SH-SY5Y (cell line): Measurements from ENCODE around the gene ADAM12.
A peak's percentile ranks its signal among the peaks of the same experiment; 100 is the strongest.

ENCODE experiments used
- GATA2 ChIP-seq: IDR thresholded peaks from 2 replicates; pipeline ENCODE4 v1.6.1; 2011; ENCODE audit warnings: mild to moderate bottlenecking, low read depth, low read length
- GATA3 ChIP-seq: IDR thresholded peaks from 2 replicates; pipeline ENCODE4 v1.6.1; 2011; ENCODE audit warnings: low read depth, mild to moderate bottlenecking, low read length, moderate library complexity

Gene ADAM12

DNA sequence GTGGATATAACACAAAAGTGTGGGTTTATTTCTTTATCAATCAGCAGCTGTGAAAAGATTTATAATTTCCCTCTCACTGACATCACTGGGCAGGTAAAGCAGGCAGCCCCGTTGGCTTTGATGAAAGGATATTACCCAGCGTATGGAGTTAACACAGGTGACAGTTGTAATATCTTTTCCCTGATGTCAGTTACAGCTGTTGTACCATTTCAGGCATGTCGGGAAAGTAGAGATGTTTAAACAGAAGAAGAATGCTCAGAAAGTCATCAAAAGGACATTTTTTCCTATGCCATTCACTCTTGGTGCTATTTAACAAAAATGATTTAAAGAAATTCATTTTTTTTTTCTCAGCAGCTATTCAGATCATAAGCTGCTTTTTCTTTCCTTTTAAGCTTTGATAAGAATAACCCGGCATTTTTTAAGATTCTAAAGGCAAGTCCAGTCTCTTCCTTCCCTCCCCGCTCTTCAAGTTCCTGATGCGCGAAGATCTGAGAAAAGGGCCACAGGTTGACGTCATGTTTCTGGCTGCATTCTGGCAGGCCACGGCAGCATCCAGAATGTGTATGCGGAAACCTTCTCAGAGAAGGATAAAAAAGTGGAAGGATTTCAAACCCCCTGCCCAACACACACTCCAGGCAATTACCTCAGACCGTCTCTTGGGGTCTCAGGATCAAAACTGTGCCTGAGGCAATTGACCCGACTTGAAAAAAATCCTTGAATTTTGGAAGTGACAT lies 32.5 kb upstream of the ADAM12 start:
- TF ChIP-seq GATA2 (no peak), GATA3 (no peak)

DNA sequence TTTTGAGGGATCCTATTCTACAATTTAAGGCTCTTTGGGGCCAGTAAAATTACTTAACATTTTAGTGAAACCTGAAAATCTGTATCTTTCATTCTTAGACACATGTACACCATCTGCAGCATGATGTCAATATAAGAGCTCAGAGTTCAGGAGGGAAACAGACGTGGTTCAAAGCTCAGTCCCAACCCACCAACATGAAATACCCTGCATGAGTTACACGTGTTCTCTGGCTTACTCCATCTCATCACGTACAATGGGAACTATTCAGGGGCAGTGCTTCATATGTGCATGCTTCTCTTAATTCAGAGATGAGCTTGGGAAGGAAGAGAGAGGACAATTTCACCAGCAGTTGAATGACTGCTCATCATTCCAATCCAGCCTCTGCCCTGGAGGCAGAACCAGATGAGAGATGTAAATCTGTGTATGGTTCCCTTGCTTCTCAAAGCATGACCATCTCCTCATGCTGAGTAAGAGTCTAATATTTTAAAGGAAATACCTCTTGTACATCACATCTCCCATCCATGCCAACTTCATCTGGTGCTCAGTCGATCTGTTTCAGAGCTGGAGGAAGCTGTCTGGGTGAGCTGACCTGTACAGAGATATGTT lies 29.0 kb upstream of the ADAM12 start:
- TF ChIP-seq GATA2 (no peak), GATA3 (no peak)

- TF ChIP-seq GATA2 (no peak), GATA3 (no peak)
Observed at GRCh38 chr10:126409821-126410220, 21.5 kb upstream of the ADAM12 start.

DNA sequence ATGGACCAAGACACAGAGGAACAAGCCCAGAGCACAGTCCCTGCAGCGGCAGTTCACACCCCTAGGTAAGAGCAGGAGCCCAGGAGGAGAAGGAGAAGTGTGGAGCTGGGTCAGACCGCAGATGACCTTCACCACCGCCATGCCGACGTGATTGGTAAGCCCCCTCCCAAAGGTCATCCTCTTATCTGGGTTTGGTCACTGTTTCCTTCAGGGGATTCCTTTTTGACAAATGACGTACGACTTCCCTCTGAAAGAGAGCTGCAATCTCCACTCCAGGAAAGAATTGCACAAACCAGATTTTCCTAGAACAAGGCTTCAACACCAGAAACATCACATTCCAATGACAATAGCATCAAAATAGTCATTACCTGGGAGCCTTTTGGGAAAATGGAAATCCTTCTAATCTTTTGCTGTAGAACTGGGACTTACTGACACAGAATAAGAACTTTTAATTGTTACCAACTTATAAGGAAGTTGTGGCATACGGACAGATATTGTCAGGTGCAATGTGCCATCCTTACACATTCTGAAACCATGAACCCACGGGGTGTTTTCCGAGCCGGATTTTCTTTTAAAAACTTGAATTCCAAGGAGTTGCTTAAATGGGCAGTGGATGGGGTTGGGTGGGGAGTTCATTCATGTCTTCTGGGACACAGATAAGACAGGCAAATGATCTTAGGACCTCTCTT lies 20.8 kb upstream of the ADAM12 start:
- no peak for TF ChIP-seq GATA3
- TF ChIP-seq GATA2, result no peak

GRCh38 chr10:126407831-126408230 lies 19.6 kb upstream of the ADAM12 start:
- TF ChIP-seq GATA3 (no peak), GATA2 (no peak)

DNA sequence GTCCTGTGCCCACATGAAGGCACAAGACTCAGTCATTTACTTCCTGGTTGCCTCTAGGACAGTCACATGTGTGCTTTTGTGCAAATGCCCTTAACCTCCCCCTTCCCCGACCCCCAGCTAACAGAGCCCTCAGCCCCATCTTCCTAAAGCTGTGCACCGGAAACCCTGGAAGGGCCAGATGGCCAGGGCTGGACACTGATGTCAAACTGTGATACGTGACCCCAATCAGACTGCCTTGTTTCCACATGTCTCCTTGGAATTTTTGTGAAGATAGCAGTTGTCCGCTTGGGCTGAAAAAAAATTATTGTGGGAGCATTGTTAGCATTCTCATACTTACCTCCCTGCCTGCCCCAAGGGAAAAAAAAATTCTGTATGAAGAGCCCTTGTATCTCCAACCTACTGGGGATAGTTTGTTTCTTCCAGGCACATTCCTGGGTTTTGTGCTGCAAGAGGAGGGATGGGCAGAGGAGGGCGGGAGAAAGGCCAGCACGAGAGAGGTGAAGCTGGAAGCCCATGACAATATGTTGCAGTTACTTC lies 17.0 kb upstream of the ADAM12 start:
- TF ChIP-seq GATA2 (no peak), GATA3 (no peak)

- TF ChIP-seq GATA2 (peak; percentile 46; the same call in 1 of the 2 replicates), GATA3 (no peak)
Observed at GRCh38 chr10:126402721-126403695, 14.7 kb upstream of the ADAM12 start.

DNA sequence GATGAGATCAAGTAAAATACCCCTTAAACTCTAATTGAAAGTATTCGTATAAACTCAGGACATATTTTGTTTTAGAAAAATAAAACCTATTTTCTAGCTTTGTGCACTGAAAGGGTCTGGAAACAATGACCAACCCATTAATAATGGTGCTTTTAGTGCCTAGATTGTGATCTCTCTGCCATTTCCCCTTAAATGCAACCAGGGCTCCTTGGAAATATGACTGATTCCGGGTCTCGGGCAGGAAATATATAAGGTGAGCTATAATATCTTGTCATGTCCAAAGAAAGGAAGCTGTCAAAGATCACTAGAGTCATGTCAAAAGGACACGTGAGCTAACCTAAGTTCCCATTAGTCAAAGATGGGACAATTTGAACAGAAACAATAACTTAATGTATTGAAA lies 12.4 kb upstream of the ADAM12 start:
- TF ChIP-seq GATA2 (peak; percentile 60), GATA3 (peak; percentile 81)

GRCh38 chr10:126398924-126399323 lies 10.6 kb upstream of the ADAM12 start:
- TF ChIP-seq GATA2, result peak; percentile 92
- peak; percentile 95 for TF ChIP-seq GATA3

DNA sequence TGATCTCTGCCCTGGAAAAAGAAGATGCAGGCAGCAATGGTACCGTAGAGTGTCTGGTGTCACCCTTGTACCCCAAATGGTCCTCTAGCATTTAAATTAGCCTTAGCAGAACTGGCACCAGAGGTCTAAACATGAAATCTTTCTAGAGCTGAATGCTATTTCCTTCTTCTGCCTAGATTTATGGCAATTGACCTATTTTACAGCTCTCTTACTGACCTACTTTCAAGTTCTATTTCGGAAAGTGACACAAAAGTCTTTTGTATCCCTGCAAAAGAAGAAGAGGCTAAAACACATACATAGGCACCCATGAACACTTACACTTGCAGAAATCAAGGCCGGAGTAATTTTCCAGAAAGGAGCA lies 10.1 kb upstream of the ADAM12 start:
- TF ChIP-seq GATA3 (no peak), GATA2 (no peak)

- TF ChIP-seq GATA2 (no peak), GATA3 (no peak)
Observed at GRCh38 chr10:126397640-126398382, 9.5 kb upstream of the ADAM12 start.

DNA sequence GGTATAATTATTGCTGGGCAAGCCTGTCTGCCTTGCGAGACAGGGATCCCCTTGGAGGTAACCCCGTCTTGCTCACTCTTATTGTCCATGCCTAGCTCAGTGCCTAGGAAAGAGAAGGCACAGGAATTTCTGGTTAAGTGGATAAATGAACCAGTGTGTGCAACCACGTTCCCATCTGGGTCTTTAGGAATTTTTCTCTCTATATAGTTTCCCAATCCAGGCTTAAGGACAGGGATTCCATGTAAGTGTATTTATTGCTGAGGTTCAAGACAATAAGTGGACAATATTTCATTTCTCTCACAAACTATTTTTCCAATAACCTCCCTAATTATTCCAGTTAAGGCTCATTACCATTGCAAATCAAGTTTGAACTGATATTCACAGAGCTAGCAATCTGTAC lies 8.9 kb upstream of the ADAM12 start:
- TF ChIP-seq GATA2 (no peak), GATA3 (no peak)

- no peak for TF ChIP-seq GATA3
- TF ChIP-seq GATA2, result no peak
Observed at GRCh38 chr10:126394948-126395347, 6.7 kb upstream of the ADAM12 start.

GRCh38 chr10:126393076-126393475 lies 4.8 kb upstream of the ADAM12 start:
- TF ChIP-seq GATA2 (no peak), GATA3 (no peak)
